Caki2 (cell line): Measurements from ENCODE around the gene ARHGAP35. TPM values are rescaled to one million over a fixed set of nuclear protein-coding genes. Genes with fewer than 3 reads are reported as not detected.

Experiments
- DNase-seq: peaks from one replicate; pipeline ENCODE4 v3.0.0-alpha.2; 2015; ENCODE audit warnings: low read depth
- in situ Hi-C: cut with HindIII; loops from 2 replicates; pipeline ENCODE4 v1.10.0; 2016; ENCODE audit warnings: low sequenced_read_pairs, low pct_unique_long_range_greater_than_20kb, mixed read lengths
- total RNA-seq: library from RNA; depleted of rRNA; stranded (reverse); fragments of >200 nt; shearing (Covaris generic); gene quantifications from 2 replicates; pipeline ENCODE4 v1.2.3, GENCODE V29; 2014; ENCODE audit warnings: low replicate concordance; rRNA removed

Gene ARHGAP35
- total RNA-seq, 1 experiment from 2014 or later, result 15.6 TPM

GRCh38 chr19:46890423-46891170 is 29.8 kb downstream of the ARHGAP35 start:
- in situ Hi-C loops, result no loop called here
- DNase-seq, result peak; percentile 50

GRCh38 chr19:46892252-46893179 is 31.7 kb downstream of the ARHGAP35 start:
- no peak for DNase-seq
- in situ Hi-C loops, result no loop called here

- no peak for DNase-seq
- in situ Hi-C loops, result no loop called here
Observed at GRCh38 chr19:46896076-46896794, 35.4 kb downstream of the ARHGAP35 start.

GRCh38 chr19:46898731-46899130 is 37.9 kb downstream of the ARHGAP35 start:
- DNase-seq, result no peak
- in situ Hi-C loops, result no loop called here

- no peak for DNase-seq
- in situ Hi-C loops, result no loop called here
Observed at GRCh38 chr19:46900341-46900740, 39.5 kb downstream of the ARHGAP35 start.

GRCh38 chr19:46901701-46902401 is 41.1 kb downstream of the ARHGAP35 start:
- DNase-seq, result peak; percentile 49
- in situ Hi-C loops, result no loop called here

- in situ Hi-C loops, result no loop called here
- no peak for DNase-seq
Observed at GRCh38 chr19:46902402-46902766, 41.6 kb downstream of the ARHGAP35 start.

- no peak for DNase-seq
Observed at GRCh38 chr19:46903458-46903857, 42.7 kb downstream of the ARHGAP35 start.

GRCh38 chr19:46904114-46905060 is 43.6 kb downstream of the ARHGAP35 start:
- no peak for DNase-seq
- in situ Hi-C loops, result no loop called here

More at GRCh38 chr19:46903458-46903857, 42.7 kb downstream of the ARHGAP35 start:
- in situ Hi-C loops, result no loop called here

GRCh38 chr19:46906221-46906620 is 45.4 kb downstream of the ARHGAP35 start:
- DNase-seq, result no peak
- in situ Hi-C loops, result no loop called here

- in situ Hi-C loops, result no loop called here
- no peak for DNase-seq
Observed at GRCh38 chr19:46907880-46908279, 47.1 kb downstream of the ARHGAP35 start.

- in situ Hi-C loops, result no loop called here
- no peak for DNase-seq
Observed at GRCh38 chr19:46909356-46909755, 48.6 kb downstream of the ARHGAP35 start.

Other genes starting within 250 kb of the ARHGAP35 start
- not detected in 2 replicates for gene PTGIR, start 235.9 kb upstream of the ARHGAP35 start, total RNA-seq
- gene GNG8, start 224.8 kb upstream of the ARHGAP35 start, total RNA-seq, result not detected in 2 replicates
- 0.03 and 1.6 TPM in 2 replicates for gene DACT3, start 199.8 kb upstream of the ARHGAP35 start, total RNA-seq
- gene PRKD2, start 143.9 kb upstream of the ARHGAP35 start, total RNA-seq, result 17.8 and 18.7 TPM in 2 replicates
- 17.6 and 23.7 TPM in 2 replicates for gene FKRP, start 114.9 kb upstream of the ARHGAP35 start, total RNA-seq
- gene STRN4, start 114.5 kb upstream of the ARHGAP35 start, total RNA-seq, result 102 and 131 TPM in 2 replicates
- gene SLC1A5, start 72.4 kb upstream of the ARHGAP35 start, total RNA-seq, result 274 and 283 TPM in 2 replicates
- 291 and 329 TPM in 2 replicates for gene AP2S1, start 10.2 kb upstream of the ARHGAP35 start, total RNA-seq
- 2.8 and 3.1 TPM in 2 replicates for gene NPAS1, start 158.8 kb downstream of the ARHGAP35 start, total RNA-seq
- gene TMEM160, start 187.6 kb downstream of the ARHGAP35 start, total RNA-seq, result 78.1 and 102 TPM in 2 replicates